Adipocyte (in vitro differentiated cells): ENCODE data around the gene COG6.

ENCODE experiments used
- DNase-seq: peaks from one replicate; pipeline ENCODE4 v3.0.0-alpha.2; 2015; ENCODE audit warnings: low read depth
- H3K27me3 ChIP-seq: replicated peaks from 2 replicates; pipeline ENCODE4 v1.7.0; 2013; ENCODE audit warnings: mild to moderate bottlenecking, low read length, moderate library complexity; ENCODE audit not compliant: control insufficient read depth, insufficient read depth
- H3K36me3 ChIP-seq: 2 replicates; pipeline ENCODE4 v1.7.0; 2013; ENCODE audit warnings: low read length, mild to moderate bottlenecking, moderate library complexity; ENCODE audit not compliant: control insufficient read depth, insufficient read depth, severe bottlenecking
- H3K4me1 ChIP-seq: 2 replicates; pipeline ENCODE4 v1.7.0; 2013; ENCODE audit warnings: mild to moderate bottlenecking, low read length, moderate library complexity; ENCODE audit not compliant: control insufficient read depth, insufficient read depth
- H3K4me3 ChIP-seq: 2 replicates; pipeline ENCODE4 v1.7.0; 2013; ENCODE audit warnings: mild to moderate bottlenecking, low read length, moderate library complexity
- H3K9ac ChIP-seq: 2 replicates; pipeline ENCODE4 v1.7.0; 2013; ENCODE audit warnings: mild to moderate bottlenecking, low read length, moderate library complexity
- H3K9me3 ChIP-seq: 2 replicates; pipeline ENCODE4 v1.7.0; 2013; ENCODE audit warnings: mild to moderate bottlenecking, low read length, moderate library complexity; ENCODE audit not compliant: control insufficient read depth

Gene COG6

DNA sequence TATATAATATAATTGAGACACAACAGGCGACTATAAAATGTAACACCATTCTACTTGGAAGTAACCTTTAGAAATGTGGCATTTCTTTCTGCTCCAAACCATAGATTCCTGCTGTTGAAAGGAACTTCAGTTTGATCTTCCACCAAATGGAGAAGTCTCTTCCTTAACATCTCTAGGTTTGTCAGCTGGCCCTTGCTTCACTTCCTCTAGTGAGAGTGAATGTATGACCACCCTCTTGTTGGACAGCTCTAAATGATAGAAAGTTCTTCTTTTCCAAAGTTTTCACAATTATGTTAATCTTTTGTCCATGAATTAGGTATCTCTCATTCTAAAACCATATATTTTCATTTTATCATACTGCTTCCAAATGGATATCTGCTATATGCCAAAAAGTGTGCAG, 13.8 kb upstream of the COG6 start:
- Histone ChIP-seq H3K36me3 (no peaks in the 10 kb centered on the region), H3K4me3 (no peak overlapping the region), H3K4me1 (no peaks in the 10 kb centered on the region), H3K9me3 (peaks cover 4% of the 10 kb centered on the region), H3K9ac (no peak overlapping the region), H3K27me3 (no peaks in the 10 kb centered on the region)
- no peak for DNase-seq

DNA sequence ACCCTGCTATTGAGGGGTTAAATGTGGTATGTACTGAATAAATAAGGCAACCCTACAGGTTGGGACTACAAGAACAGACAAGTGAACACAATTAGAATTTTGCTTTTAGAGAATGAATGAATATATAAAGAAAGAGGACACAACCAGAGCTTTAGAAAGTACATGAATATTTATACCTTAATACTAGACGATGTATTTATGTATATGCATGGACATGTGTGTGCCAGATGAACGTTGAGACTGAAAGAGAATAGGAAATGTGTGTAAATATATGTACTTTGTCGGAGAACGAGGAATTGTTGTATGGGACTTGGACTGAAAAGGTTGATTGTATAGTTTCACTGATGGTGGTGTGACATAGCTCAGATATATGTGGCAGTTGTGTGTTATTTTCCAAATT, 9.3 kb upstream of the COG6 start:
- Histone ChIP-seq H3K9me3 (no peaks in the 10 kb centered on the region), H3K9ac (no peak overlapping the region), H3K36me3 (no peaks in the 10 kb centered on the region), H3K4me1 (no peaks in the 10 kb centered on the region), H3K27me3 (no peaks in the 10 kb centered on the region), H3K4me3 (no peak overlapping the region)
- no peak for DNase-seq

DNA sequence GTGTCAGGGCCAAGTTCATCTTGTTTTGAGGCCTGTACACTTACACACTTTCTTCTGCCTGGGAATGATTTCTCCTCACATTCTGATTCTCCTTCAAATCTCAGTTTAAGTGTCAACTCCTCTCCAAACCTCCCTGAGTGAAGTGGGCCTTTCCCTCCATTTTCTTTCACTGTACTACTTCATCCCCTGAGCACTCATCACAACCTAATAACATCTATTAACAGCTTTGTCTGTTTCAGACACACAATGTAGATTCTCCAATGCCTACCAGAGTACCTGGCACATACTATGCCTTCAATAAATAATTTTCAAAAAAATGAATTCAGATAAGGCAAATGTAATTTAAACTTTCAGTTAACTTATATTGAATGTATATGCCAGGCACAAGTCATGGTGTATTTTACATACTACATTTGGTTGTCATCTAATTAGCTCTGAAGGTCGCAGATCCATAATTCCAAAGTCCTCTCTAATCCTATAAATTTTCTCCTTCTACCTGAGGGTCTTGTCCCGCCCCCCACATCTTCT, 357 bp upstream of the COG6 start:
- no peaks in the 10 kb centered on the region for H3K9me3 ChIP-seq
- peak overlapping the region; percentile 87 for H3K4me3 ChIP-seq
- H3K27me3 ChIP-seq = no peaks in the 10 kb centered on the region
- peaks cover 10% of the 10 kb centered on the region for H3K4me1 ChIP-seq
- no peak for DNase-seq
- peak overlapping the region; percentile 87 for H3K9ac ChIP-seq
- H3K36me3 ChIP-seq = peaks cover 7% of the 10 kb centered on the region

DNA sequence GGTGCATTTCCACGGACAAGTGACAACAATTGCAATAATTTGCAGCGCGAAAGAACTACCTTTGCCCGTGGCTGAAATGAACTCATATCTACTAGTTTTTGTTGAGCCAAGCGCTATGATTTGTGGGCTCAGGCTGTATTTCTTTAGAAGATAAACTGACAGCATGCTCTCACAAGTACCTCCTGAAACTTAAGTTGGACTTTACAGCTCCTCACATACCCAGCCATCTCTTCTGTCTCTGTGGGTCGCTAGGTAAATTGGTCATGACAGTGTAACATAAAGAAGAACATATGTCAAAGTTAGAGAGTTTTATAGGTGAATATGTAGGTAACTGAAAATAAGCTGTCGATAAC, 839 bp downstream of the COG6 start:
- H3K9ac ChIP-seq = peak overlapping the region; percentile 87
- H3K4me1 ChIP-seq = peaks cover 10% of the 10 kb centered on the region
- no peaks in the 10 kb centered on the region for H3K9me3 ChIP-seq
- peaks cover 19% of the 10 kb centered on the region for H3K36me3 ChIP-seq
- peak overlapping the region; percentile 87 for H3K4me3 ChIP-seq
- DNase-seq = no peak
- no peaks in the 10 kb centered on the region for H3K27me3 ChIP-seq

DNA sequence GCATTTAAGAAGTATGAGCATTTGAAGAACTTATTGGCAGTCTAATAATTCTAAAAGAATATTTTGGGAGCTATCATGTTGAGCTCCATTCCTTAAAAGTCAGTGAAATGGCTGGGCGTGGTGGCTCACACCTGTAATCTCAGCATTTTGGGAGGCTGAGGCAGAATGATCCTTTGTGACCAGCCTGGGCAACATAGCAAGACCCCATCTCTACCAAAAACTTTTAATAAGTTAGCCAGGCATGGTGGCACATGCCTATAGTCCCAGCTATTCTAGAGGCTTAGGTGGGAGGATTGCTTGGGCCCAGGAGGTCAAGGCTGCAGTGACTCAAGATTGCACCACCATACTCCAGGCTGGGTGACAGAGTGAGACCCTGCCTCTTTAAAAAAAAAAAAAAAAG, 8.0 kb downstream of the COG6 start:
- no peaks in the 10 kb centered on the region for H3K4me1 ChIP-seq

DNA sequence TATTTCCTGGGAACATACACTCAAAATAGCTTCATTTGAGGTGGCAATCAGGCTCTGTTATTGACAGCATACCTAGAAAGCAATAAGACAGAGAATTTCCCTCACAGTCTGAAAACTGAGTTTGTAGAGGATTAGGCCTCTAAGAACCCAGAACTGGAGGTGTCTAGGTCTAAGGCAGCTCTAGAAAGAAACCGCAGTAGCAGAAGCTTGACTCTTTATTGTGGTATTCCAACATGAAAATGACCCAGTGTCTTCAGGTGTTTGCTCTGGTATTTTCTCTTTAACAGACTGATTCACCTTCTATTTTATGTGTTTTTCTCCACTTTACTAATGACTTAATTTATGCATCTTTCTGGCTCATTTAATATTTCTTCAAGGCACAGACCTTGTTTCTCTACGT, 8.5 kb downstream of the COG6 start:
- Histone ChIP-seq H3K9me3 (no peaks in the 10 kb centered on the region), H3K9ac (no peak overlapping the region), H3K4me1 (no peaks in the 10 kb centered on the region), H3K27me3 (no peaks in the 10 kb centered on the region), H3K36me3 (peaks cover 46% of the 10 kb centered on the region), H3K4me3 (no peak overlapping the region)
- no peak for DNase-seq

More for the DNA sequence above, 8.0 kb downstream of the COG6 start:
- Histone ChIP-seq H3K4me3 (no peak overlapping the region), H3K27me3 (no peaks in the 10 kb centered on the region), H3K36me3 (peaks cover 50% of the 10 kb centered on the region), H3K9ac (no peak overlapping the region), H3K9me3 (no peaks in the 10 kb centered on the region)
- no peak for DNase-seq

DNA sequence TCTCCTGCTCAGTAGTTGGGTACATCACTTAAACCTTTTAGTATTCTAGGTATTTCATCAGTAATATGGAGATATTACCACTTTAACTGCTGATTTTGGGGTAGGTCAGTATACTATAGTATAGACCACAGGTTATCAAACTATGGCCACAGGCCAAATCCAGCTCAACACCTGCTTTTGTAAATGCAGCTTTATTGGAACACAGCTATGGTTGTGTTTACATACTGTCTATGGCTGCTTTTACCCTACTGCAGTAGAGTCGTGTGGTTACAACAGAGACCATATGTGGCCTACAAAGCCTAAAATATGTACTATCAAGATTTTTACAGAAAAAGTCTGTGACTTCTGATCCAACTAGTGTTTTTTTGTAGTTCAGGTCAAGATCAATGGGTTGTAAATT, 10.3 kb downstream of the COG6 start:
- DNase-seq = no peak
- Histone ChIP-seq H3K36me3 (peaks cover 37% of the 10 kb centered on the region), H3K4me1 (no peaks in the 10 kb centered on the region), H3K27me3 (no peaks in the 10 kb centered on the region), H3K4me3 (no peak overlapping the region), H3K9ac (no peak overlapping the region), H3K9me3 (no peaks in the 10 kb centered on the region)

DNA sequence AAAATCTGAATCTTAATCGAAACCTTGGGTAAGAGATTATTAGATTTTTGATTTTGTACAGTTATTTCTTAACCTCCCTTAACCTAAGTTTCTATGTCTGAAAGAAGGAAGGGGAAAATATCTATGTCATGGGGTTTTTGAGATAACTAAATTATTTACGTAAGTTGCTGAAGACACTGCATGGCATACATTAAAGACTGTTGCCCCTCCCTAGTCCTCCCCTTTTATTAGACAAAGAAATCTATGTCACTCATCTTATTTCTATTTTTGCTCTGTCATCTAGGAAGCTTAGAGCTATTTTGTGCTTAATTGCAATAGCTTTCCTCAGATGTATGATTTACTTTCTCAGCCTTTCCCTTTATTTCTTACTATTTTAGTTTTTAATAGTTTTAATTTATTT, 15.0 kb downstream of the COG6 start:
- no peak overlapping the region for H3K9ac ChIP-seq
- H3K4me3 ChIP-seq = no peak overlapping the region
- H3K9me3 ChIP-seq = no peaks in the 10 kb centered on the region
- peaks cover 15% of the 10 kb centered on the region for H3K36me3 ChIP-seq
- no peaks in the 10 kb centered on the region for H3K27me3 ChIP-seq
- H3K4me1 ChIP-seq = no peaks in the 10 kb centered on the region
- no peak for DNase-seq

DNA sequence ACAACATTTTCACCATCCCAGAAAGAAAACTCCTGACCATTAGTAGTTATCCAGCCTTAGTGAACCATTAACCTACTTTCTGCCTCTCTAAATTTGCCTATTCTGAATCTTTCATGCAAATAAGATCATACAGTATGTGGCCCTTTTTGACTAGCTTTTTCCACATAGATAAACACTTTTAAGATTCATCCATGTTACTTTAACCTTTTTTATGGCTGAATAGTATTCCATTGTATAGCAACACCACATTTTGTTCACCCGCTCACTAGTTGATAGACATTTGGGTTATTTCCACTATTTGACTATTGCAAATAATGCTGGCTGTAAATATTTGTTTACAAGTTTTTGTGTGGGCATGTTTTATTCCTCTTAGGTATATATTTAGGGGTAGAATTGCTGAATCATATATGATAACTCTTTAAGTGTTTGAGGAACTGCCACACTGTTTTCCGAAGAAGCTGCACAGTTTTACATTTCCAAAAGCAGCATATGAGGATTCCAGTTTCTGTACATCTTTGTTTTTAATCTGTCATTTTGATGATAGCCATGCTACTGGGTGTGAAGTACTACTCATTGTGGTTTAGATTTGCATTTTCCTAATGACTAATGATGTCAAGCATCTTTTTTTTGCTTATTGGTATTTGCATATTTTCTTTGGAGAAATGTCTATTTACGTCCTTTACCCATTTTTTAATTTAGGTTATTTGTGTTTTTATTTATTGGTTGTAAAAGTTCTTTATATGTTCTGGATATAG, 17.1 kb downstream of the COG6 start:
- peaks cover 9% of the 10 kb centered on the region for H3K36me3 ChIP-seq
- DNase-seq = no peak
- H3K27me3 ChIP-seq = no peaks in the 10 kb centered on the region
- no peak overlapping the region for H3K9ac ChIP-seq
- no peaks in the 10 kb centered on the region for H3K9me3 ChIP-seq
- H3K4me1 ChIP-seq = peaks cover 4% of the 10 kb centered on the region
- no peak overlapping the region for H3K4me3 ChIP-seq

DNA sequence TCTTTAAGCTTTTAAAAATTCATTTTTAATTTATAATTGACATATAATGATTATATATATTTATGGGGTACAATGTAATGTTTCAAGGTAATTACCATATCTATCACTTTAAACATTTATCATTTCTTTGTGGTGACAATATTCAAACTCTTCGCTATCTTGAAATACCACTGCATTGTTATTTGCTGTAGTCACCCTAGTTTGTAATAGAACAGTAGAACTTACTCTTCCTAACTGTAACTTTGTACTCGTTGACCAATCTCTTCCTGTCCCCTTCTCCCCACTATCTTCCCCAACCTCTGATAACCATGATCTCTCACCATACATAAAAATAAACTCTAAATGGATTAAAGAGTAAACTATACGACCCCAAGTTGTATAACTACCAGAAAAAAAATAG, 20.4 kb downstream of the COG6 start:
- Histone ChIP-seq H3K4me3 (no peak overlapping the region), H3K4me1 (peaks cover 4% of the 10 kb centered on the region), H3K9me3 (no peaks in the 10 kb centered on the region), H3K36me3 (peaks cover 36% of the 10 kb centered on the region), H3K27me3 (no peaks in the 10 kb centered on the region), H3K9ac (no peak overlapping the region)
- no peak for DNase-seq

DNA sequence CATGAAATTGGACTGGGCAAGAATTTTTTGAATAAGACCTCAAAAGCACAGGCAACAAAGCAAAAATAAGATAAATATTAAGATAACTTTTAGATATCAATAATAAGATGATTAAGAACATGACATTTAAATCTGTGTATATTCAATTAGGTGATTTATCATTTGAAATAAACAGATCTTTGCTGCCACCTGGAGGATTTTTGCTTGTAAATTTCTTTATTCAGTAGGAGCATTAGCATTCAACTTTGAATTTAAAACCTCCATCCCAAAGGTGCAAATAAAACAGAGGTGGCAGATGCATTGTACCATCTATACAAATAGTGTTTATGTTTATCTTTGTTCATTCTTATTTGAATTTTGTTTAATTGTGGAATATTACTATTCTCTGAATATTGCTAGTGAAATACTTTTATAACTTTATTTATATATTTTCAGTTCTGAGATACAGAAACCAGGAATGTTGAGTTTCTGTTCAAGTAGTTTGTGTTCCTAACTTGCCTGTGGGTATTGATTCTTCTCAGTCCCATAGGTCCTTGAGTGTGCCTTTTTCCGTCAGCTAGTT, 20.9 kb downstream of the COG6 start:
- Histone ChIP-seq H3K9me3 (no peaks in the 10 kb centered on the region), H3K4me3 (no peak overlapping the region), H3K9ac (no peak overlapping the region), H3K27me3 (no peaks in the 10 kb centered on the region), H3K36me3 (peaks cover 41% of the 10 kb centered on the region), H3K4me1 (peaks cover 4% of the 10 kb centered on the region)
- DNase-seq = peak; percentile 84
